Prostate gland (tissue), 2 donors: ENCODE results near the gene CARD14. TPM values are rescaled to one million over a fixed set of nuclear protein-coding genes. Genes with fewer than 3 reads are reported as not detected.

Experiments used
- DNase-seq: peaks from one replicate; pipeline ENCODE4 v3.0.0-alpha.2; 2019; ENCODE audit warnings: low spot score
- H3K27ac ChIP-seq, 2 donors: fragments of 200-600 bp; sonication (generic); 2 replicates each; pipeline ENCODE4 v1.5.1; 2017 to 2019
- H3K27me3 ChIP-seq: fragments of 200-600 bp; sonication (generic); replicated peaks from 2 replicates; pipeline ENCODE4 v1.5.1; 2019; ENCODE audit not compliant: insufficient read depth
- H3K36me3 ChIP-seq, 2 donors: fragments of 200-600 bp; sonication (generic); 1 replicate in 1 of 2; 2 replicates in 1 of 2; pipeline versions ENCODE4 v1.5.1 to v1.8.1; 2017 to 2019
- H3K4me1 ChIP-seq: fragments of 200-600 bp; sonication (generic); replicated peaks from 2 replicates; pipeline ENCODE4 v1.5.1; 2019
- H3K4me3 ChIP-seq, 2 donors: fragments of 200-600 bp; sonication (generic); 2 replicates each; pipeline ENCODE4 v1.5.1; 2017 to 2019
- H3K9me3 ChIP-seq: fragments of 200-600 bp; sonication (generic); 2 replicates; pipeline ENCODE4 v1.5.1; 2017
- CTCF ChIP-seq, 4 experiments: fragments of 200-600 bp in 2 of 4; fragments of 450-650 bp in 2 of 4; sonication (generic) in 2 of 4; IDR thresholded peaks; 1 replicate in 3 of 4; 2 replicates in 1 of 4; pipeline ENCODE4 v1.5.1; 2016 to 2019; ENCODE audit warnings: antibody characterized with exemption in 4 of 4, mild to moderate bottlenecking in 2 of 4, moderate library complexity in 2 of 4
- POLR2A ChIP-seq: fragments of 450-650 bp; IDR thresholded peaks from one replicate; pipeline ENCODE4 v1.6.1; 2016; ENCODE audit warnings: antibody characterized with exemption, mild to moderate bottlenecking
- POLR2AphosphoS5 ChIP-seq: sonication (generic); formaldehyde crosslinking; IDR thresholded peaks from one replicate; pipeline ENCODE4 v1.6.1; 2017; ENCODE audit warnings: antibody characterized with exemption
- WGBS: methylation state at CpG from one replicate; pipeline ENCODE4 v1.1.5; 2018; 5-methylcytosine and 5-hydroxymethylcytosine counted together
- intact Hi-C: fragments of 100-400 bp; cut with DNase I; formaldehyde crosslinking; loops from one replicate; pipeline ENCODE4 v1.14.2; 2022
- total RNA-seq, 2 donors: library from RNA; depleted of rRNA; stranded (reverse); fragments of >200 nt; gene quantifications; one replicate each; pipeline ENCODE4 v1.1.0, GENCODE V29; 2016

CARD14 gene
- total RNA-seq, 2 donors from 2014 or later, result 10.2 to 27.3 TPM

DNA sequence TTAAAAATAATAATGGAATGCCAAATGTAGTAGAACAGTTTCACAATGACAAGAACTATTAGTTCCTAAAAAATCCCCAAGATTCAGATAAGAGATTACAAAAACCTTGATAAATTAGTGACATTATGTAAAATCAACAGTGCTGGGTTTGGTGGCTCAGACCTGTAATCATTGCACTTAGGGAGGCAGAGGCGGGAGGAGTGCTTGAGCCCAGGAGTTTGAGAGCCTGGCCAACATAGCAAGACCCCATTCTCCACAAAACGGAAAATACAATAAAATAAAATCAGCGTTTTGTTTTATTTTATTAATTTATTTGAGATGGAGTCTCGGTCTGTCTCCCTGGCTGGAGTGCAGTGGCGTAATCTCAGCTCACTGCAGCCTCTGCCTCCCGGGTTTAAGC lies 4.1 kb downstream of the CARD14 start:
- DNase-seq, result no peak
- WGBS, result 91% methylated on average over 6 of the region's 6 CpGs
- no peaks in the 10 kb centered on the region for H3K4me1 ChIP-seq
- no peak overlapping the region for H3K27ac ChIP-seq
- H3K27me3 ChIP-seq, result no peaks in the 10 kb centered on the region
- intact Hi-C loops, result no loop called here
- no peak overlapping the region for H3K4me3 ChIP-seq
- H3K9me3 ChIP-seq, result no peaks in the 10 kb centered on the region
- no peaks in the 10 kb centered on the region for H3K36me3 ChIP-seq
- TF ChIP-seq POLR2AphosphoS5, result no peak
- TF ChIP-seq CTCF (IDR thresholded peaks at IDR 0.05), result no peak
- TF ChIP-seq POLR2A, result no peak

DNA sequence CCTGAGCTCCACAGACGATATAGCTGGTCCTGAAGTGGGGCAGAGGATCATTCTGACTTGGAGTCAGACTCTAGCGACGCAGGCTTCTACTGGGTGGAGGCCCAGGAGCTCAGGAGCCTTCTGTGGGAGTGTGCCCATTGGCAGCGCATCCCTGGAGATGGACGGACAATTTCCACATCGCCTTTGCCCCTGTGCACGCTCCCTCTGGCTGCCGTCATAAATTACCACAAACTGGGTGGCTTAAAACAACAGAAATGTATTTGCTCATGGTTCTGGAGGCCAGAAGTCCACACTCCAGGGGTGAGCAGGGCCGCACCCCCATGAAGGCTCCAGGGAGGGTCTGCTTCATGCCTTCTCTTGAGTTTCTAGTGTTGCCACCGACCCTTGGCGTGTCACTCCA lies 6.9 kb downstream of the CARD14 start:
- TF ChIP-seq POLR2A, result no peak
- no peak for TF ChIP-seq CTCF (IDR thresholded peaks at IDR 0.05)
- no peak for TF ChIP-seq POLR2AphosphoS5
- intact Hi-C loops, result no loop called here
- H3K4me3 ChIP-seq, result no peak overlapping the region
- no peaks in the 10 kb centered on the region for H3K4me1 ChIP-seq
- no peaks in the 10 kb centered on the region for H3K9me3 ChIP-seq
- H3K27ac ChIP-seq, result no peak overlapping the region
- no peaks in the 10 kb centered on the region for H3K27me3 ChIP-seq
- H3K36me3 ChIP-seq, result no peaks in the 10 kb centered on the region
- no peak for DNase-seq
- 91% methylated on average over 11 of the region's 11 CpGs for WGBS

- WGBS, result 89% methylated on average over 21 of the region's 21 CpGs
- TF ChIP-seq POLR2A, result no peak
- TF ChIP-seq CTCF (IDR thresholded peaks at IDR 0.05), result no peak
- no peak for TF ChIP-seq POLR2AphosphoS5
- no peaks in the 10 kb centered on the region for H3K4me1 ChIP-seq
- H3K27ac ChIP-seq, result no peak overlapping the region
- H3K27me3 ChIP-seq, result no peaks in the 10 kb centered on the region
- no peak overlapping the region for H3K4me3 ChIP-seq
- no peaks in the 10 kb centered on the region for H3K9me3 ChIP-seq
- H3K36me3 ChIP-seq, result no peaks in the 10 kb centered on the region
- intact Hi-C loops, result no loop called here
- no peak for DNase-seq
These were observed 8.3 kb downstream of the CARD14 start for GRCh38 chr17:80177986-80178595.

DNA sequence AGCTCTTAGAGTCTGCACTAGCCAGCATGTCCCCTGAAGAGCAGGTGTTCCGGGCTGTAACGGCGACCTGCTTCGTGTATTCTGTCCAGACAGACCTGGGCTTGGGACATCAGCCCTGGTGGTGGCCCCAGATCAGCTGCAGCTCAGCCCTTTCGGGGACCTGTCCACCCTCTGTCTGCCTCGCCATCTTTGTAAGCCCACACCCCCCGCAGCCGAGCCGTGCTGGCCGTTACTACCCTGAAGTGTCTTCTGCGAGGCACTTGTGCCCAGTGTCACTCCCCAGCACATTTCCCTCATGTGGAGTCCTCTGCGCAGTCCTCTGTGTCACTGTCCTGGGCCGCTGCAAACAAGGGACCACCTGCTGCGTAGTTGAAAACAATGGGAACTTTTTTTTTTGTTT lies 10.4 kb downstream of the CARD14 start:
- 91% methylated on average over 14 of the region's 14 CpGs for WGBS
- intact Hi-C loops, result no loop called here
- H3K9me3 ChIP-seq, result no peaks in the 10 kb centered on the region
- H3K27me3 ChIP-seq, result no peaks in the 10 kb centered on the region
- H3K4me3 ChIP-seq, result no peak overlapping the region
- no peak for TF ChIP-seq CTCF (IDR thresholded peaks at IDR 0.05)
- no peak for TF ChIP-seq POLR2A
- no peak for TF ChIP-seq POLR2AphosphoS5
- H3K36me3 ChIP-seq, result no peaks in the 10 kb centered on the region
- DNase-seq, result no peak
- H3K4me1 ChIP-seq, result no peaks in the 10 kb centered on the region
- no peak overlapping the region for H3K27ac ChIP-seq

GRCh38 chr17:80181431-80181830 lies 11.6 kb downstream of the CARD14 start:
- Histone ChIP-seq H3K27ac (no peak overlapping the region), H3K9me3 (no peaks in the 10 kb centered on the region), H3K4me3 (no peak overlapping the region), H3K36me3 (no peaks in the 10 kb centered on the region), H3K4me1 (no peaks in the 10 kb centered on the region), H3K27me3 (no peaks in the 10 kb centered on the region)
- WGBS, result 92% methylated on average over 17 of the region's 17 CpGs
- no peak for DNase-seq
- intact Hi-C loops, result no loop called here
- TF ChIP-seq POLR2AphosphoS5 (no peak), POLR2A (no peak), CTCF (IDR thresholded peaks at IDR 0.05) (no peak)
